GM21825 (cell line): ENCODE data around the gene PRRX1.

Experiments used
- ATAC-seq: cut with Tn5 transposase; IDR thresholded peaks from one replicate; pipeline ENCODE4 v1.9.1; 2021; ENCODE audit warnings: mild to moderate bottlenecking, moderate library complexity; ENCODE audit not compliant: unreplicated experiment

PRRX1 gene

GRCh38 chr1:170755795-170756194, 91.9 kb downstream of the PRRX1 start:
- ATAC-seq: no peak

DNA sequence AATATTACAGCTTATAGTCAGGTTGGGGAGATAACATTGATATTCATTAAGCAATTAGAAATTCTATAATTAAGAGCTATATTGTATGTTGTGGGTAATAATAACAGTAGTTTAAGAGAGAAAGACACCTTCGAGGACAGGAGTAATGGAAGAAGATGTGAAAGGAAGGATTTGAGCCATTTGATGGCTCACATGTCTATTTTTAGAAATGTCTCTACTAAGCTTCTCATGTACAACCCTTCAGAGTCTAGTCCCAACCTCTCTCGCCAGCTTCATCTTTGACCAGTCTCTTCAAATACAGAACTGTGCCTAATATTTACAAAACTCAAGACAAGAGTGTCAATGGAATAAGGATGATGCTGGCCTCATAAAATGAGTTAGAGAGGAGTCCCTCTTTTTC, 95.1 kb downstream of the PRRX1 start:
- ATAC-seq: no peak

GRCh38 chr1:170765279-170765678, 101.3 kb downstream of the PRRX1 start:
- ATAC-seq: no peak

GRCh38 chr1:170765712-170766330, 101.9 kb downstream of the PRRX1 start:
- ATAC-seq: no peak

GRCh38 chr1:170768929-170769328, 105.0 kb downstream of the PRRX1 start:
- no peak for ATAC-seq

DNA sequence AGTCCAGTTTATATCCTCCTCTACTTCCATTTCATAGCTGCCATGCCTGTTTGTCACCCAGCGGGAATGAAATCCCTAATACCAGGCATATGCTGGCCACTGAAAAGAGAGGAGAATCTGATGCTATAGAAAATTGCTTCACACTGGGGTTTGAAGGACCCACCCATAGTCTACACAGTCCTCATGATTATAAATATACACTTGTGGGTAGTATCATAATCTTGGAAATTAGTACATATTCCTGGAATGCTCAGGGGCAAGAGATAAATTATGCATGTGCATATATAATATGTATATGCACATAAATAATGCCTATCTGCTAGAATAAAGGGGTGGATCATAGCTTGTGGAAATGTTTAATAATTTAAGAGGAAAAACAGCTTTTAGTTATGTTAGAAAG, 105.8 kb downstream of the PRRX1 start:
- ATAC-seq: no peak

- ATAC-seq: no peak
These were observed 106.3 kb downstream of the PRRX1 start for GRCh38 chr1:170770254-170770653.

DNA sequence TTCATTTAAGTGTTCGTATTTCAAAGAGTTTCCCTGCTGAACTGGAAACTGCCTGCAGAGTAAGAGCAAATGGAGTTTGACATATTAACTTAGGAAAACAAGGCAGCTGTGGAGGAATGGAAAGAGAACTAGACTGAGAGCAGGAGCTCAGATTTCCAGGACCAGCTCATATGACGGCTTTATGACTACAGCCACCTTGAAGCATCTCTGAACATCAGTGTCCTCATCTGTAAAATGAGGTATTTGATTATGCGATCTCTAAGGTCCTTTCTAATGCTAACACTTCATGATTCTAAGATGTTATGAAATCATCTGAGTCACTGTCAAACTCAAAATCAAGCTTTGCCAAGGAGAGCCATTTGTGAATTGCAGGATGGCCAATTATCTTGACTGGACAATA, 112.3 kb downstream of the PRRX1 start:
- no peak for ATAC-seq

- ATAC-seq: no peak
These were observed 112.8 kb downstream of the PRRX1 start for GRCh38 chr1:170776777-170777176.
